Stimulated activated CD4-positive, alpha-beta T cell treated with anti-CD3 and anti-CD28 coated beads, Interleukin-15, amount 100 ng/mL, for 48 hours (primary cell): ENCODE measurements around the gene EFEMP2.

ENCODE experiments used
- DNase-seq, 2 donors: peaks; one replicate each; pipeline ENCODE4 v3.0.0-alpha.2; 2020; ENCODE audit warnings: low read depth in 2 of 2

Gene EFEMP2

GRCh38 chr11:65826984-65827735, 45.4 kb downstream of the EFEMP2 start:
- DNase-seq: no peak

GRCh38 chr11:65822776-65823528, 49.6 kb downstream of the EFEMP2 start:
- no peak for DNase-seq

GRCh38 chr11:65821107-65821506, 51.5 kb downstream of the EFEMP2 start:
- DNase-seq: no peak

GRCh38 chr11:65817835-65818680, 54.5 kb downstream of the EFEMP2 start:
- DNase-seq: peak; percentile 85 to 93

- no peak for DNase-seq
Observed at GRCh38 chr11:65817312-65817834, 55.2 kb downstream of the EFEMP2 start.

- no peak for DNase-seq
Observed at GRCh38 chr11:65816696-65817095, 55.9 kb downstream of the EFEMP2 start.
